Lower leg skin (tissue), 3 donors: Measurements from ENCODE around the gene ZYG11B.

Source experiments
- POLR2A ChIP-seq, 2 donors: fragments of 450-650 bp; IDR thresholded peaks; one replicate each; pipeline ENCODE4 v1.6.1; 2016 to 2017; ENCODE audit warnings: antibody characterized with exemption in 2 of 2, mild to moderate bottlenecking in 1 of 2, moderate library complexity in 1 of 2
- TF ChIP-seq, protein P1 (sequence below), 3 donors: fragments of 450-650 bp; IDR thresholded peaks; one replicate each; pipeline ENCODE4 v1.5.1; 2016; ENCODE audit warnings: antibody characterized with exemption in 3 of 3, mild to moderate bottlenecking in 3 of 3, moderate library complexity in 2 of 3

DNA sequence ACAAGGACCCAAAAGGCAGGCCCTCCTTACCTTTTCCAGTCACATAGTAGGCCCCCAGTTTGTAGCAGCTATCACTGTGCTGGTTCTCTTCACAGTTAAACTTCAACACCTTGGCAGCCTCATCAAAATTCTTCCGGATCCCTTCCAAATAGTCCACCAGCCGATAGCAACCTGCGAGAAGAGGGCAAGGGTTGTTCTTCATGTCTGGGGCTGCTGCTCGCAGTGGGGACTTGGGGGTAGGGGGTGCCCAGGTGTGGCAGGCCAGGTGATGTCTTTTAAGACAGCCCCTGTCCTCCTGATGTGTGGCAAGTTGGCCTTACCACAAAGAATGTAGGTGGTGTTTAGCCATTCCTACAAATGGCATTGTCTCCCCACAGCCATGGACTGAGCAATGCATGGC, 33.6 kb upstream of the ZYG11B start:
- TF ChIP-seq, protein P1, sequence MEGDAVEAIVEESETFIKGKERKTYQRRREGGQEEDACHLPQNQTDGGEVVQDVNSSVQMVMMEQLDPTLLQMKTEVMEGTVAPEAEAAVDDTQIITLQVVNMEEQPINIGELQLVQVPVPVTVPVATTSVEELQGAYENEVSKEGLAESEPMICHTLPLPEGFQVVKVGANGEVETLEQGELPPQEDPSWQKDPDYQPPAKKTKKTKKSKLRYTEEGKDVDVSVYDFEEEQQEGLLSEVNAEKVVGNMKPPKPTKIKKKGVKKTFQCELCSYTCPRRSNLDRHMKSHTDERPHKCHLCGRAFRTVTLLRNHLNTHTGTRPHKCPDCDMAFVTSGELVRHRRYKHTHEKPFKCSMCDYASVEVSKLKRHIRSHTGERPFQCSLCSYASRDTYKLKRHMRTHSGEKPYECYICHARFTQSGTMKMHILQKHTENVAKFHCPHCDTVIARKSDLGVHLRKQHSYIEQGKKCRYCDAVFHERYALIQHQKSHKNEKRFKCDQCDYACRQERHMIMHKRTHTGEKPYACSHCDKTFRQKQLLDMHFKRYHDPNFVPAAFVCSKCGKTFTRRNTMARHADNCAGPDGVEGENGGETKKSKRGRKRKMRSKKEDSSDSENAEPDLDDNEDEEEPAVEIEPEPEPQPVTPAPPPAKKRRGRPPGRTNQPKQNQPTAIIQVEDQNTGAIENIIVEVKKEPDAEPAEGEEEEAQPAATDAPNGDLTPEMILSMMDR (IDR thresholded peaks at IDR 0.05) = no peak
- TF ChIP-seq POLR2A (IDR thresholded peaks at IDR 0.05) = no peak
